ENCODE results near the gene WFDC1. TPM values are rescaled to one million over a fixed set of nuclear protein-coding genes. Genes with fewer than 3 reads are reported as not detected.

Gene WFDC1
- total and polyA plus RNA-seq, 2 donors (not counting 3 experiments of a cell fraction or from before 2014, with no cell fraction given), result not detected

DNA sequence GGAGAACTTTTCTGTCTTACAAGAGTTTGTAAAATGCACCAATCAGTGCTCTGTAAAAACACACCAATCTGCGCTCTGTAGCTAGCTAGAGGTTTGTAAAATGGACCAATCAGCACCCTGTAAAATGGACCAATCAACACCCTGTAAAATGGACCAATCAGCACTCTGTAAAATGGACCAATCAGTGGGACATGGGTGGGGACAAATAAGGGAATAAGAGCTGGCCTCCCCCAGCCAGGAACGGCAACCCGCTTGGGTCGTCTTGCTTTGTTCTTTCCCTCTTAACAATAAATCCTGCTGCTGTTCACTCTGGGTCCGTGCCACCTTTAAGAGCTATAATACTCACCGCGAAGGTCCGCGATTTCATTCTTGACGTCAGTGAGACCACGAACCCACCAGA, 36.4 kb upstream of the WFDC1 start:
- Histone ChIP-seq H4K20me1 (replicated peaks; ENCODE audit: control insufficient read depth, extremely low read depth, insufficient read depth, low read length) (no peaks in the 10 kb centered on the region), H3K36me3 (ENCODE audit: control insufficient read depth in 2 of 2, extremely low read depth in 1 of 2, insufficient read depth in 2 of 2, low read length in 2 of 2) (no peaks in the 10 kb centered on the region), H3K9me1 (replicated peaks; ENCODE audit: control insufficient read depth, extremely low read depth, insufficient read depth, low read length) (no peaks in the 10 kb centered on the region), H3K79me2 (ENCODE audit: control insufficient read depth, insufficient read depth, low read length) (no peaks in the 10 kb centered on the region), H3K9me3 (replicated peaks; ENCODE audit: control insufficient read depth, insufficient read depth, low read length) (no peaks in the 10 kb centered on the region), H3K4me2 (ENCODE audit: insufficient read depth, low read length) (no peak overlapping the region), H3K4me1 (ENCODE audit: control insufficient read depth, extremely low read depth, insufficient read depth, low read length) (no peaks in the 10 kb centered on the region), H3K27ac (ENCODE audit: insufficient read depth, low read depth, low read length) (no peak overlapping the region), H3K4me3 (replicated peaks in 1 of 3; ENCODE audit: insufficient read depth in 1 of 3, low read depth in 1 of 3, low read length in 3 of 3) (no peak overlapping the region), H3K9ac (replicated peaks; ENCODE audit: extremely low read depth, insufficient read depth, low read length) (no peak overlapping the region), H3K27me3 (ENCODE audit: control insufficient read depth in 2 of 2, insufficient read depth in 2 of 2, low read length in 2 of 2) (peaks cover 3 to 5% of the 10 kb centered on the region in 2 experiments), H2AFZ (ENCODE audit: low read depth, low read length) (no peak overlapping the region)
- TF ChIP-seq, protein P1, sequence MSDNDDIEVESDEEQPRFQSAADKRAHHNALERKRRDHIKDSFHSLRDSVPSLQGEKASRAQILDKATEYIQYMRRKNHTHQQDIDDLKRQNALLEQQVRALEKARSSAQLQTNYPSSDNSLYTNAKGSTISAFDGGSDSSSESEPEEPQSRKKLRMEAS (IDR thresholded peaks at IDR 0.05; ENCODE audit: insufficient read depth, insufficient read length), result no peak
- TF ChIP-seq POLR2A (IDR thresholded peaks at IDR 0.05; ENCODE audit: low read depth, low read length) (no peak), MYC (IDR thresholded peaks at IDR 0.05; ENCODE audit: low read depth, low read length) (no peak), GATA2 (IDR thresholded peaks at IDR 0.05; ENCODE audit: insufficient read depth, insufficient read length, low read depth, low read length) (no peak), JUN (IDR thresholded peaks at IDR 0.05; ENCODE audit: borderline replicate concordance, insufficient read depth, insufficient read length, low read depth) (no peak), FOS (IDR thresholded peaks at IDR 0.05; ENCODE audit: borderline replicate concordance, insufficient read depth, low read length) (no peak), EZH2 (IDR thresholded peaks at IDR 0.05; ENCODE audit: borderline replicate concordance, low read depth, low read length, severe bottlenecking) (no peak), POLR2AphosphoS5 (IDR thresholded peaks at IDR 0.05; ENCODE audit: insufficient read depth, low read depth, low read length) (no peak)
- TF ChIP-seq, protein P2, sequence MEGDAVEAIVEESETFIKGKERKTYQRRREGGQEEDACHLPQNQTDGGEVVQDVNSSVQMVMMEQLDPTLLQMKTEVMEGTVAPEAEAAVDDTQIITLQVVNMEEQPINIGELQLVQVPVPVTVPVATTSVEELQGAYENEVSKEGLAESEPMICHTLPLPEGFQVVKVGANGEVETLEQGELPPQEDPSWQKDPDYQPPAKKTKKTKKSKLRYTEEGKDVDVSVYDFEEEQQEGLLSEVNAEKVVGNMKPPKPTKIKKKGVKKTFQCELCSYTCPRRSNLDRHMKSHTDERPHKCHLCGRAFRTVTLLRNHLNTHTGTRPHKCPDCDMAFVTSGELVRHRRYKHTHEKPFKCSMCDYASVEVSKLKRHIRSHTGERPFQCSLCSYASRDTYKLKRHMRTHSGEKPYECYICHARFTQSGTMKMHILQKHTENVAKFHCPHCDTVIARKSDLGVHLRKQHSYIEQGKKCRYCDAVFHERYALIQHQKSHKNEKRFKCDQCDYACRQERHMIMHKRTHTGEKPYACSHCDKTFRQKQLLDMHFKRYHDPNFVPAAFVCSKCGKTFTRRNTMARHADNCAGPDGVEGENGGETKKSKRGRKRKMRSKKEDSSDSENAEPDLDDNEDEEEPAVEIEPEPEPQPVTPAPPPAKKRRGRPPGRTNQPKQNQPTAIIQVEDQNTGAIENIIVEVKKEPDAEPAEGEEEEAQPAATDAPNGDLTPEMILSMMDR (IDR thresholded peaks at IDR 0.05; ENCODE audit: extremely low read depth in 1 of 2, insufficient read depth in 1 of 2, low read depth in 1 of 2, low read length in 2 of 2), result no peak
- DNase-seq (ENCODE audit: low read depth, low spot score) (no peak), FAIRE-seq (no peak)
- dilution Hi-C loops (cut with MboI; ENCODE audit: extremely low pct_ligation_motif_present, low sequenced_read_pairs) (no loop called here), intact Hi-C loops (cut with micrococcal nuclease) (no loop called here)
- ChIA-PET CTCF (interaction anchor here (0.6 kb wide), 1 partner anchor 124 kb away, joined by 3 read pairs; no protein-coding TSS in a partner anchor), POLR2A (no interaction called here)
- BruUV-seq (replicated peaks), result no TSS peak
